Activated CD8-positive, alpha-beta memory T cell treated with anti-CD3 and anti-CD28 coated beads, Interleukin-2, amount 50 U/mL, for 4 hours (primary cell): ENCODE data around the gene PALD1.

Experiments
- DNase-seq: peaks from one replicate; pipeline ENCODE4 v3.0.0-alpha.2; 2020

Gene PALD1

GRCh38 chr10:70615784-70616522 is 137.4 kb downstream of the PALD1 start:
- no peak for DNase-seq

GRCh38 chr10:70616761-70617160 is 138.2 kb downstream of the PALD1 start:
- DNase-seq: no peak
